HL-60/S4 treated with phorbol 12-myristate 13-acetate at 8.2 ng/mL for 4 days and 3 days (cell line): ENCODE results near the gene WDR20.

Source experiments
- in situ Hi-C: fragments of 300-500 bp; cut with MboI; formaldehyde crosslinking; loops from 2 replicates; pipeline ENCODE4 v1.15.0; 2022; ENCODE audit warnings: low sequenced_read_pairs

WDR20 gene

DNA sequence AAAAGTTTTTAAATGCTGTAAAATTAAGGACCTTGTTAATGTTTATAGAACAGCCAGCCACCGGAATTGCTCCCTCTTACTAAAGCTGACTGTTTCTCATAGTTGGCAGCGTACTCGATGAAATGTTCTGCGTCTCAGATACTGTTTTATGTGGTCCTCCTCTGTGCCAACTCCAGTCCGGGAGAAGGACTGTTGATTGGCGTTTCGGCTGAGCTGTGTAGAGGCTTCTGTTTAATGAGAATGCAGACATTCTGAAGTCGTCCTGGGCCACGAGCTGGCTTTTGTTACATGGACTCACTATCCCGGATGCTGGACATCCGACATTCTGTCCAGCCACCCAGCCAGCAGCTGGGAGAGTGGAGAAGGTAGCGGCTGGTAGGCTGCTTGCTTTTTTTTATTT lies 75.4 kb downstream of the WDR20 start:
- in situ Hi-C loops, result no loop called here

DNA sequence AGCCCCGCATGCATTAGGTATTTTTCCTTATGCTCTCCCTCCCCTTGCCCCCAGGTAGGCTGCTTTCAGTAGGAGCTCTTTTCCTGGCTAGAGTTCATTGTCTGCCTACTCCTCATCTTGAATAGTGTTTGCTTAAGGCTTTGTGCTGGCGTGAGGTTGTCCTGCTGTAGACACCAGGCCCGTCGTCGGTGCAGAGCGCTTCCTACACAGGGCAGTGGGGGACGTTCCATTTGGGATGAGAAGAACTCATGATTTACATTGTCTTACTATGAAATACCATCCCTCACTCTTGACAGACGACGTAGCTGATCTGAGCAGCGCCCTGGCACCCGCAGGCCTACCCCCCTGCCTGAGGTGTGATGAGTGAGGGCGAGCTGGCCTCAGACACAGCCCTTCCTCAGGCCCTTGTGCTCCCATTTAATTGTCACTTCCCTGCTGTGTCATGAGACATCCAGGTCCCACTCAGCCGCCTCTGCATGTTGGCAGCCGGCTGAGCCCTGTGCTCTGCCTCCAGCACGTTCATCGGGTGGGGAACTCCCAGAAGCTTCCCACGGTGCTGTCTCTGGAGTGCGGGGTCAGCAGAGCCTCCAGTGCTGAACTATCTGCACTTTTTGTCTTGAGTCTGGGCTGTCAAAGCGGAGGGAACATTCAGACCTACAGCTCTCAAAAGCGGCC lies 76.0 kb downstream of the WDR20 start:
- in situ Hi-C loops, result no loop called here

DNA sequence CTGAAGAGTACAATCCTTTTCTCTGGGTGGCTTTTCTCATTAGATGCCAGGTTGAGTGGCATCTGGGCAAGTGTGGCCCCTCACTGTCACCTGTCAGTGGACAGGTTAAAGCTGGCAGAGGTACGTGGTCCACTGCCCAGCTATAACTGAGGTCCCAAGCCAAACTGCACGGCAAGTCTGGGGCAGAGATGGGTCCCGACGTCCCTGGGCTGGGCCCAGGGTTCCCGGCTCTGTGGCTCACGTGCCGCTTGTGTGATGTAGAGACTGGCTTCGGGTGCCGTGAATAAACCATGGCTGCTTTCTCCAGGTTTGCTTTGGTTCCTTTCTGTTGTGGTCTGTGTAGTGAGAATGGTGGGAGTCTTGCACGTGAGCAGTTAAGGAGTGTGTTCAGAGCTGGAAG lies 77.7 kb downstream of the WDR20 start:
- in situ Hi-C loops, result no loop called here

DNA sequence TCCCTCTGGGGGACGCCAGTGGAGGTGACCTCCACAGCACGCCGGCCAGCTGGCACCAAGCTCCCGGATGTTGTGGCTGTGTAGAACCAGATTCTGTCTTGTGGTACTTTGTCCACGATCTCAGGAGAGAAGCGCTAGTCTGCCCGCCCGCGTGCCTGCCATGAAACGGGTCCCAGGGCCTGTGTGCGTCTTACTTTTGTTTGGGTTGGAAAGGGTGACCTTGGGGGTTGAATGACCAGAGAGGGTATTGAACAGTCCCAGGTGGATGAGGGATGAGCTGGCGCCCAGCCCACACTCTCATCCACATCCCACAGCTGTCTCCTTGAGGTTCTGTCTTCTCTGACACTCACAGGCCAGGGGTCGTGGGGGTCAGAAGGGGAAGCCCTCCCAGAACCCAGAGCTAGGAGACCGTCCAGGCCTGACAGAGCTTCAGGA lies 78.3 kb downstream of the WDR20 start:
- in situ Hi-C loops, result no loop called here

DNA sequence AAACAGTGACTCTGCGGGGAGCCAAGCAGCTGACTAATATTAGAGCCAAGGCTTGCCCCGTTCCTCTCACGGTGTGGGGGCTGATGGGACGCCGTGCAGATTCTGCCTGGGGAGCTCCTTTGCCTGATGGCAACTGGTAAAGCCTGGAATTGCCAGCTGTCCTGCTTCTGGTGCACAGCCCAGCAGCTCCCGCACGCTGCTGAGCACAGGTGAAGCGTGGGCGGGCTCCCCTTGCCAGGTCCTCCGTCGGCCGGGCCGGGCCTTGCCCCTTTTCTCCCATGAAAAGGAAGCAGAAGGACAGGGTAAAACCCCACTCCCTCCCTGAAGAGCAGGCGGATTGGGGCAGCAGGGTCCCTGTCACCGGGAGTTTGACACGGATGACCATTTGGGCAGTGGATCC lies 79.0 kb downstream of the WDR20 start:
- in situ Hi-C loops, result no loop called here

DNA sequence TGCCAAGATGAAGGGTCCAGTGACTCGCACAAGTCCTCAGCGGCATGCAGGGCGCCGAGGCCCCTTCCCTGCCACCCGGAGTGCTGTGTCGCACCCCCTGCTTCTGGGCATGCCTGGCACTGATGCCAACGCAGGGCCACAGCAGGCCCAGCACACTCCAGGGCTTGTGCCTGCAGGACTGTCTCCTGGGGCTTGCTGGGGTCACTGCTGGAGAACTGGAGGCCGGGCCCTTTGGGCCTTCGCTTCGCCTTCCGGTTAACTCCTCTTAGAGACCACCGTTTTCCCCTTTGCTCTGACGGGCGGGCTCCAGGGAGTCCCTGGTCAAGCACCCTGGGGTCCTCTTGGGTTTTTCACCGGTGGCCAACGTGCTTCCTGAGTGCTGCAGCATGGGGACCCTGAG lies 79.6 kb downstream of the WDR20 start:
- in situ Hi-C loops, result no loop called here

DNA sequence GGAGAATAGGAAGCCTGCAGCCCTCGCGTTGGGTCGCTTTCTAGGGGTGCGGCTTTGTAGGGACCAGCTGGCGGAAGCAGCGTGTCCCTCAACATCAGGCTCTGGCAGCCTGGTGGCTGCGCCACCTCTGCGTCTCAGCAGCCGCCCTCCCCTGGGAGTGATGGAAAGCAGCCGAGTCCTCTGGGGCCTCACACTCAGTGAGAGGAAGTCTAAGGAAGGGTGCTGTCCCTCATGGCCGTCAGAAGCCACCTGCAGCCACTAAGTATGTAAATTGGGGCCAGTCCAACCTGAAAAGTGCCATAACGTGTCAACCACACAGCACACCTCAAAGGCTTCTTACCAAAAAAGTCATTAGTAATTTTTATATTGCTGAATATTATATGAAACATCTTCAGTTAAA lies 80.3 kb downstream of the WDR20 start:
- in situ Hi-C loops, result no loop called here

DNA sequence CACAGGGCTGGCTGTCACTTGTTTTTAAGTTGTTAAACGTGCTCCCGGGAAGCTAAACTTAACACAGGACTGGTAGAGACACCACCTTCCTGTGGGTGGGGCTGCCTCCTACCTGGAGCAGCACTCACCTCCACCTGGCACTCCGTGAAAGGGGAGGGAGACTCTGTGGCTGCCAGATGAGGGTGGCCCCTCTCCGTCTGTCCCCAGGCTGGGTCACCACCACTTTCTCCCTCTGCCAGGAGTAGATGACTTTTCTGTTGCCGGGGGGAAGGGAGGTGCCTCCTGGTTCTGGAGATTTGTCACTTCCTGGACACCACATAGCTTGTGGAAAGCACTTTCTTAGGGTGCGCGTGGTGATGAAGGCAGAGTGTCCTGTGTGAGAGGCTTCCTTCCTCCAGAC lies 81.3 kb downstream of the WDR20 start:
- in situ Hi-C loops, result no loop called here

DNA sequence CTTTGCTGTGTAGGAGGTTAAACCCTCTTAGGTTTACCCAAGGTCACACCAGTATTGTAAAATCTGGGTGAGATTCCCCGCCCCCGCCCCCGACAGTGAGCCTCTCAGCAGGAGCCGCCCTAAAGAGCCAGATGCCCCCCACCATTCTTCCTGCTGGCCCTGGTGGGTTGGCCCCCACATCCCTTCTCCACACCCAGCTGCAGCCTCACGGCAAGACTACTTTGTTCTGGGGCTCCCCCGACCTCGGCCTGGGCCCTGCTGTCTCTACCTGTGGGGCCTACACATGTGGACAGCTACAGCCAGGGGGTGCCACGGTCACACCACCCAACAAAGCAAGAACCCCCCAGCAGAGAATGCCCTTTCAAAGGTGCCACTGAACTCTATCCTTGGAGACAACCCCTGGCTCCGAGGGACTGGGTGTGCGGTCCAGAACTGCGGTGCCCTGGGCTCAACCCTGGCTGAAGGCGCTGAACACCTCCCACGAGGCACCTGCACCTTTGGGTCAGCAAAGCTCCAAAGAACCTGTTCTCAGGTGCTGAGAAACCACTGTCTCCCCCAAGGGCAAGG lies 82.4 kb downstream of the WDR20 start:
- in situ Hi-C loops, result no loop called here

DNA sequence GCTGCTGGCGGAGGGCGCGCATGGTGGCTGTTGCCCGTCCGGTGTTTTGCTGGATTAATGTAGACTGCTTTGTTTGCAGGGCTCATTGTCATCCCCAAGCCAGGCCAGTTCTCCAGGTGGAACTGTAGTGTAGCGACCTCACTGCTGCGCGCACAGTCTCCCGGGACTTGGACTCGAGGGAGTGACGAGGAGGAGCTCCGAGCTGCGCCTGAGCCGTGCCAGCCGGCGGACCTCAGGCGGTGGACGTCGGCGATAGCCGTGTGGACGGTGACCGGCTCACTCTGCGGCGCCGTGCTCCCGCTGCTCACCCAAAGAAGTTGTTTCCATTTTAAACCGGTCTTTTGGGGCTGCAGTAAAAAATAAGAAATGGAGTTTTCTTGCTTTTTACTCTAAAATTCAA lies 83.1 kb downstream of the WDR20 start:
- in situ Hi-C loops, result no loop called here

DNA sequence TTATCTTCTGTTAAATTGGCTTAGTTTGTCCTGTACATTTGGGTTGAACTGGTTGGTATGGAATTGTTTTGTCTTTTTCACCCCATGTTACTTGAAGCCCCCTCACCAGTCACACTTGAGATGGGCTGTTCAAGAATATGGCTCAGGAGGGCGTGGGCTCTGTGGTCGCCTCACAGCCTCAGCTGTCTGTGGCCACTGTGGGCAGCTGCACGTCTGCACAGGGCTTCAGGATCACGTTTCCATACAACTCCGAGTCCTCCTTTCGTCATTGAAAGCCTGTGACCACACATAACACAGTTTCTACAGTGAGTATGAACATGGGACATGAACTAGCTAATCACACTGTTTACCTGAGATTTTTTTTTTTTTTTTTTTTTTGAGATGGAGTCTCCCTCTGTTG lies 84.0 kb downstream of the WDR20 start:
- in situ Hi-C loops, result no loop called here

DNA sequence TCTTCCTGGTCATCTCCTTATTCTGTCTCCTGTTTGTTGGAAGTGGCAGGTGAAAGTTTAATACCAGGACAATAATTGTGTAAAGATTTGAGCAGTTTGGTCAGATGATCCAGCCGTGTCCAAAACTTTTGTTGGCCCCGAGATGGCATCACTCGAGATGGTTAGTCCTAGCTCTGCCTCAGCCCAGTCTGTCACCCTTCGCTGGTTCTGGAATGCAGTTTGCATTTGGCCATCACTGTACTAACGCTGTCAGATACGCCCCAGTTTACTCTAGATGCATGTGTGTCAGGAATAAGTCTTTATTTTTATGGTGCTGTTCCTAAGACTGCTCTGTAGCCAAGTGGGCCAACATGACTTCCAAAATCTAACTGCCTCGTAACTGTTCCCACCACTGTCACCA lies 85.7 kb downstream of the WDR20 start:
- in situ Hi-C loops, result no loop called here

DNA sequence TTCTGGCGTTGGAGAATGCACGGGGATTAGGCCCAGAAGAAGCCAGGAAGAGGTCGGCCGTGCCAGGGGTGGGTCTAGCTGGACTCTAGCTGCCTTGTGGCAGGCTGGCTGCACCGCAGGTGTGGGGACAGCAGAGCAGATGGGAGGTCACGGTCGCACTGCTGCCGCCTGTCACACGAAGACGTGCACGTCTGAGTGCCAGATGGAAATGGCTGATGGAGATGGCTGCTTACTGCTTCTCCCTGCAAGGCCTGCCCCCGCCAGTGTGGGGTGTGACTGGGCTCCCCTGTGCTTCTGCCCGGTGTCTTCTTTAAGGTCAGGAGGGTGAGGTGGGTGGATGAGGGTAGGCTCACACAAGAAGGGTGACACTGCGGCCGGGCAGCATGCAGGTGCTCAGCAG lies 86.2 kb downstream of the WDR20 start:
- in situ Hi-C loops, result no loop called here

DNA sequence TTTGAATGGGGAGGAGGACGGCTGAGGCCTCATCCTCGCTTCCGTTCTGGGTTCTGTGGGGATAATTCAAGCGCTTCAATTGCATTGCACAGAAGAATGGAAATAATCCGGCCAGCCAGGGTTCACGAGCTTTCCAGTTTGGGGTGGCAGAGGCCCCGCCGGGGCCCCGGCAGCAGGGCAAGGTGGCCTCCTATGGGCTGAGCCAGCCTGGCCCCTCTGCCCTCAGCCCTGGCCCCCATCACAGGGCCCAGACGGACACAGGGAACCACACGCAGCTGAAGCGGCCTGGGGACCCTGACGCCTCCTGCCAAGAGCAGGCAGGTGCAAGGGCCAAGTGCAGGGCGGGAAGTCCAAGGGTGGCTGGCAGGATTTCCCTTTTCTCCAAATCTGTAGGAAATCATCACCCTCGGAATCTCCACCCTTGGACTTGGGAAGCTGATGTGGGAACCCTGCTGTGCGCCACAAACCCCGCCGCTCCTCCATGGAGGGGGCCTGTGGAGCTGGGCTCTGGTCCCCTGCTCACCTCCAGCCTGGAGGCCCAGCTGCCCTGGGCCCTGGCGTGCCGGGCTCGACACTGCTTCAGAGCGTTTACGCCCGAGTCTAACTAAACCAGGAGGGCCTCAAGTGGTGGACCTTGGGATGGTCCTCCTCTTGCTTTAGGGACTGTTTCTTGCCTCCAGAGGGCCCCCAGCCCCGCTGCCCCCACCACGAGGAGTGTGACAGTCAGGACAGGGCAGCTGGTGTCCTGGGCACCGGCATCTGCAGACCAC lies 86.8 kb downstream of the WDR20 start:
- in situ Hi-C loops, result no loop called here

DNA sequence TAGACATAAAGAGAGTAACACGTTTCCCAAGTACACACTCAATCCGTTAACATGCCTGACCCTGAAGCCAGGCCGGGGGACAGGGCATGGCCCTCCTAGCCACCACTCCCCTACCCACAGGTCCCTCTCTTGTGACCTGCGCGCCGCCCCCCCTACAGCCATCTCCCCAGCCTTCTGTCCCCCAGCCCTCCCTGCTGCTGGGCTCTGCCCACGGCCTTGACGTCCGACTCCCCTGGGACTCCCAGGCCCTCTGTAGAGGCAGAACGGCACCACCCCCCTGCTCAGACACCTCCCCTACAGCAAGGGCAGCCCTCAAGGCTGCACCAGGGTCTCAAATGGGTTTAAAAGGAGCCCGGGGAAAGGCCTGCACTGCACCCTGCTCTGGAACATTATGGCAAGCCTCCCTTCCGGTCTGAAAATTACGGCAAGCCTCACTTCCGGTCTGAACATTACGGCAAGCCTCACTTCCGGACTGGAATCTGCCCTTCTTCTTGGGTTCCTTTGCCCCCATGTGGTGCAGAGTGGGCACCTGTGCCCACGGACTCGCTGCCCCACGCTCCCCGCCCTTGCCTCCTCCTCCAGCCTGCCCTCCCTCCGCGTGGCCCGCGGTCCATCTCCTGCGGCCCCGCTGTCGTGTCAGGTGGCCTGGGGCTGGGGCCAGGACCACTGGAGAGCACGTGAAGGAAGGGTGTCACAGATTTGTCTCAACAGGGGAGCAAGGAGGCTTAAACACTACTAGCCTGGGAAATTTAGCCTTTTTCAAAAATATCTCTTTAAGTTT lies 87.7 kb downstream of the WDR20 start:
- in situ Hi-C loops, result no loop called here

DNA sequence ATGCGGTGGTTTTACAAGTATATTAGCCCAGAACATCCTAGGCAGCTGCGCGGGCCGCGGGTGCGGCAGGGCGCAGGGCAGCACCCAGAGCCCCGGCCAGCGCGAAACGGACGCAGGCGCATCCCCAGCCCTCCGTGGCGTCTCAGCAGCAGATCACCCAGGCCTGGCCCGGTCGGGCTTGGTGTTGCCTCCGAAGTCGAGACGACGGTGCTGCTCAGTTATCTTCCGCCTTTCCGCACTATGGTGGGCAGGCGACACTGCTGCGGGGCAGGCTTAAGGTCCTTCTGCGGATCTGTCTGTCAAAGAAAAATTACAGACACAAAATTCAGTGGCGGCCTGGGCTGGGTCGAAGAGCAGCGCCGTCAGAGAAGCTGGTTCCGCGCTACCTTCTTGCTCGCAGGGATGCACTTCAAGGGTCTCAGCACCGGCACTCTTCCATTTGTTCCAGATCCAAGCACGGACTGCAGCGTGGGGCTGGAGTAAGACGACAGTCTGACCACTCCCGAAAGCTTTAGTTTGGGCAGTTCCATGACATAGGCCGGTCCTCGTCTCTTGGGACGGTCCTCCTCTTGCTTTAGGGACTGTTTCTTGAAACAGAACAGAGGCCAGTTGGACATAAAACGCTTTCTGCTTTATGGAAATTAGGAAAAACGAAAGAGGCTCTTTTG lies 89.5 kb downstream of the WDR20 start:
- in situ Hi-C loops, result no loop called here

DNA sequence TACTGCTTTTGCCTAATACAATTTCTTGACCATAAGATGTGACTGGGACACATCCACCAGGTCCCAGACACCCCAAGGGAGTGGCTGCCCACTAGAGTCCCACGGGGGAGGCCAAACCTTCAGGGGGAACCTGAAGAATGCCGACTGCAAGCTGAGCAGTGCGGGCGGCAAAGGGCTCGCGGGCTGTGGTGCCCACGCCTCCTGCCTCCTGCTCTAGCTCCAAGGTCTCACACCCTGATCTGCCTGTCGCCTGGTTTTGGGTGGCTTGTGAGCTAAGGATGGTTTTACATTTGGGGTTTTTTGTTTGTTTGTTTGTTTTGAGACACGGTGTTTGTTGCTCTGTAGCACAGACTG lies 90.0 kb downstream of the WDR20 start:
- in situ Hi-C loops, result no loop called here

DNA sequence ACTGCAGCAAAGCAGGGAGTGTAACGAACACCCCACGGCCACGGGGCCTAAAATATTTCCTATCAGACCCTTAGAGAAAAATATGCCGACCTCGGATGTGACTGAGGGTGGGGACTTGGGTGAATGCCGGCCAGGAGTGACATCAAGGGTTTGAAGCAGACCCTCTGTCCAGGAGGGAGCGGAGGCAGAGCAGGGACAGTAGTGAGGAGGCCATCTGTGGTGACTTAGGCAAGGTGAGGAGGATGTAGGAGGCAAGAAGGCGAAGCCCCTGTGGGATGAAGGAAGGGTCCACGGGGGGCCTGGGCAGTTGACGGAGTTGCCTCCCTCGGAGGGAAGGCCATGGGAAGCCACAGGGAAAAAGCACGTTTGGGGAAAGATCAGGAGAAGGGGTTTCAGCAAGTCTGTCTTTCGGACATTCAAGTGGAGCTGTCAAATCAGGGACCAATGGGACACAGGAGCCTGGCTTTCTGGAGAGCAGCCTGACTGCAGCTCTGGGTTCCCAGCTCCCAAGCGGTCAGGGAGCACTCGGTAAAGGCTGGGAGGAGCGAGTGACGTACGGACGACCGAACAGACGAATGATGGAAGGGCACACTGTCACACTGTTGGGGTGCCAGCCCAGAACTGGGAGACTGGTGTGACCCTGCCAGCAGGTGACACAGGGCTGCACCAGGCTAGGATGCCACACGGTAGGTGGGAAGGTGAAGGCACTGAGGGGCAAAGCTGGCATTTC lies 90.9 kb downstream of the WDR20 start:
- in situ Hi-C loops, result no loop called here

DNA sequence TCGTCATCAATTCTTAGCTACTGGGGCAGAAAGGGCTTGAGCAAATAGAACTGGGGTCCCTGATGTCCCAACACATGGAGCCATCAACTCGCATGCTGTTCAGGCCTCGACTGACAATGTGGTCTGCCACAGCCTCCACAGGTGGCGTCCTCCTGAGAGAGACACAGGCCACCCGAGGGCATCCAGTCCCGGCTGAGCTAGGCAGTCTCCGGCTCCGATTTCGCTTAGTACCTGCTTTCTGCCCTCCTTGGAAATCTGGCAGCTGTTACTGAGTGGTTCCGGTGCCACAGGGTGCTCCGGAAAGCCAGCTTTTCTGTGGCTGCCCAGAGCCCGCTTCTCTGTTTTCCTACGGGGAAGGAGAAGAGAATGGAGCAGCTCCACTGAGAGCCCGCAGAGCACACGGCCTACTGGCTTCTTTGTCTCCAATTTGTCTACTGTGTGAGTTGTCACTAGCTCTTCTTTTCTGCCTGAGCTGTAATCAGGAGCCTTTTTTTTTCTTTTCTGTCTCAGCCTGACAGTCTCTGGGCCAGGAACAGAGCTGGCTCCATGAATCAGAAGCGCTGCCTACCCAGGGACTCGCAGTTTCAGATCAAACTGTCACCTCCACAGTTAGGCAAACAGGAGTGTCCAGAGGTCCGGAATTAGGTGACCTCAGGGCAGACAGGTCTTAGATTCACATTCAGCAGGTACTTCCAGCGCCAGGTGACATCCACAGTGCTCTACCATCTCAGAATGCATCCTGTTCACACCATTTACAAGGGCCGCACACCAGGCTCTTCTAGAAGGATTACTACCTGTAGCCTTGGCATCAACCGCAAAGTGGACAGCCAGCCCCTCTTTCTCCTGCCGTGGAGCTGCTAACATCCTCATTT lies 92.0 kb downstream of the WDR20 start:
- in situ Hi-C loops, result no loop called here

DNA sequence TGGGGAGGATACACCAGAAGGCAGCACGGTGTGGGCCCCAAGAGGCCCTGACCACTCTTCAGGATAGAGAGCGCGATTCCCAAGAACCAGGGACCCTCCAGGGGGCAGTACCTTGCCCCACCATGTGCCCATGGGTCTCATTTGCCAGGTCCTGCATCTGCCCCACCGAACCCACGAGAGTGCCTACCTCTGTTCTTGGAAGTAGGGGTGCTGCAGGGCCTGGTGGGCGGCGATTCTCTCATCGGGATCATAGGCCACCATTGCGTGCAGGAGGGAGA lies 92.6 kb downstream of the WDR20 start:
- in situ Hi-C loops, result no loop called here
